ENCODE data around the gene BCL3. TPM values are rescaled to one million over a fixed set of nuclear protein-coding genes. Genes with fewer than 3 reads are reported as not detected.

BCL3 gene
- total and polyA plus RNA-seq, 2 of the 13 experiments (the other 11 are each of a cell fraction or from before 2014, with no cell fraction given) = 2.3 to 4.0 TPM

GRCh38 chr19:44745341-44745831 is 3.1 kb upstream of the BCL3 start (continued):
- peak; percentile 36; the same call in 1 of the 2 replicates for TF ChIP-seq ZNF687 (CRISPR knock-in tag; IDR thresholded peaks at IDR 0.05)
- no peak for TF ChIP-seq ZNF749 (CRISPR knock-in tag; IDR thresholded peaks at IDR 0.05; ENCODE audit: borderline replicate concordance)
- TF ChIP-seq ZFP36L1 (CRISPR knock-in tag; IDR thresholded peaks at IDR 0.05) = no peak
- TF ChIP-seq MXI1 (IDR thresholded peaks at IDR 0.05; ENCODE audit: borderline replicate concordance, low read depth, low read length) = no peak

- no peak overlapping the region for H3K4me3 ChIP-seq (replicated peaks in 1 of 3; ENCODE audit: insufficient read depth in 1 of 3, low read depth in 2 of 3, low read length in 3 of 3)
- CTCF ChIA-PET (ENCODE audit: low intra/inter-chr PET ratio, low total read pairs) = no interaction called here
- WGBS (ENCODE audit: low lambda C conversion rate) = 56% methylated on average over 4 of the region's 4 CpGs
- H3K79me2 ChIP-seq (ENCODE audit: insufficient read depth, low read length) = peaks cover 16% of the 10 kb centered on the region
- H3K36me3 ChIP-seq (replicated peaks in 1 of 2; ENCODE audit: control insufficient read depth in 1 of 2, insufficient read depth in 2 of 2, low read length in 2 of 2) = no peaks in the 10 kb centered on the region; a peak in 2 of 5 replicates
- no peak overlapping the region for H2AFZ ChIP-seq (ENCODE audit: low read length)
- no peaks in the 10 kb centered on the region for H4K20me1 ChIP-seq (ENCODE audit: insufficient read depth, low read length)
- intact Hi-C loops (cut with micrococcal nuclease; ENCODE audit: unreplicated experiment) (no loop called here), in situ Hi-C loops (cut with HindIII; ENCODE audit: extremely low pct_ligation_motif_present, low pct_unique_long_range_greater_than_20kb) (no loop called here)
- H3K4me2 ChIP-seq (ENCODE audit: low read depth, low read length) = no peak overlapping the region; the same call in 1 of the 2 replicates
- H3K9ac ChIP-seq (ENCODE audit: insufficient read depth, low read depth, low read length) = no peak overlapping the region
- DNase-seq (ENCODE audit: low spot score) = no peak
- no TSS peak for BruUV-seq (replicated peaks)
- no peak for ATAC-seq
- POLR2A ChIA-PET = interaction anchor here (0.9 to 2.0 kb wide), 4 partner anchors 10 to 100 kb away, joined by 3 to 8 read pairs (median 4); partner anchors contain the start of gene NECTIN2
- H3K27me3 ChIP-seq (ENCODE audit: control insufficient read depth in 1 of 2, insufficient read depth in 2 of 2, low read length in 2 of 2) = no peaks in the 10 kb centered on the region; a peak in 1 of 5 replicates
- TF ChIP-seq ZNF136 (CRISPR knock-in tag; IDR thresholded peaks at IDR 0.05; ENCODE audit: low read depth) (no peak), ZKSCAN5 (CRISPR knock-in tag; IDR thresholded peaks at IDR 0.05) (peak; percentile 97), ZSCAN22 (CRISPR knock-in tag; IDR thresholded peaks at IDR 0.05) (peak; percentile 98), SRSF9 (IDR thresholded peaks at IDR 0.05; ENCODE audit: borderline replicate concordance, insufficient read depth, low read depth, low read length, poor library complexity, severe bottlenecking) (no peak)
- H3K4me1 ChIP-seq (ENCODE audit: insufficient read depth, low read length) = peaks cover 82% of the 10 kb centered on the region
- FAIRE-seq = no peak
- no peak overlapping the region for H3K27ac ChIP-seq (ENCODE audit: extremely low read length, insufficient read depth, low read length)
- no peaks in the 10 kb centered on the region for H3K9me3 ChIP-seq (ENCODE audit: low read length)
These were observed 2.5 kb upstream of the BCL3 start for GRCh38 chr19:44745887-44746600.
